ENCODE results near the gene PRKCB. TPM values are rescaled to one million over a fixed set of nuclear protein-coding genes. Genes with fewer than 3 reads are reported as not detected.

Gene PRKCB
- total and polyA plus RNA-seq, 2 of the 8 experiments (the other 6 are each of a cell fraction or from before 2014, with no cell fraction given), result 7.1 to 12.1 TPM

DNA sequence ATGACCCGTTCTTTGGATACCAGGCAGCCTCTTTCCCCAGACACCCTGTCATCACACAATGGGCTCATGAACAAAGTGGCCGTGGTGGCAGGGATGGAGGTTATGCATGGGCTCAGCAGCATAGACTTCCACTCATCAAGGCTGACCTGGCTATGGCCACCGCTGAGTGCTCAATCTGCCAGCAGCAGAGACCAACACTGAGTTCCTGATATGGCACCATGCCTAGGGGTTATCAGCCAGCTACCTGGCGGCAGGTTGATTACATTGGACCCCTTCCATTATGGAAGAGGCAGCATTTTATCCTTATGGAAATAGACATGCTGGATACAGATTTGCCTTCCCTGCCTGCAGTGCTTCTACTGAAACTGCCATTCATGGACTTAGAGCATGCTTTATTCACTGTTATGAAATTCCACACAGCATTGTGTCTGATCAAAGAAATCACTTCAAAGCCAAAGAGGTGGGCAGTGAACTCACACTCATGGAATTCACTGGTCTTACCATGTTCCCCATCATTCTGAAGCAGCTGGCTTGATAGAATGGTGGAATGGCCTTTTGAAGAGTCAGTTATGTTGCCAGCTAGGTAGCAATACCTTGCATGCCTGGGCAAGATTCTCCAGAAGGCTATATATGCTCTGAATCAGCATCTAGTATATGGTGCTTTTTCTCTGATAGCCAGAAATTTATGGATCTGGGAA, 160.6 kb downstream of the PRKCB start:
- Histone ChIP-seq H3K4me2 (ENCODE audit: insufficient read depth in 1 of 2, low read depth in 2 of 2, low read length in 2 of 2) (no peak overlapping the region), H2BK120ac (replicated peaks; ENCODE audit: low read depth, low read length) (no peak overlapping the region), H4K5ac (ENCODE audit: insufficient read length, low read depth, low read length) (no peak overlapping the region), H3K79me2 (ENCODE audit: control insufficient read depth in 1 of 2, insufficient read depth in 2 of 2, low read length in 2 of 2) (no peaks in the 10 kb centered on the region), H4K91ac (replicated peaks; ENCODE audit: insufficient read length, low read length) (no peak overlapping the region), H3K27me3 (replicated peaks in 1 of 4; ENCODE audit: control insufficient read depth in 3 of 4, extremely low read depth in 1 of 4, insufficient read depth in 3 of 4, low read length in 3 of 4) (no peaks in the 10 kb centered on the region), H3K4ac (replicated peaks; ENCODE audit: insufficient read length, low read depth, low read length) (no peak overlapping the region), H3K9me3 (ENCODE audit: insufficient read depth in 2 of 2, low read depth in 1 of 2, low read length in 1 of 2) (no peaks in the 10 kb centered on the region), H2BK12ac (ENCODE audit: low read depth, low read length) (no peak overlapping the region), H3K27ac (ENCODE audit: low read depth, low read length) (no peak overlapping the region), H3K56ac (replicated peaks; ENCODE audit: insufficient read length, low read depth, low read length) (no peak overlapping the region), H2BK5ac (ENCODE audit: low read depth, low read length) (no peak overlapping the region), H3K14ac (ENCODE audit: insufficient read length) (no peak overlapping the region), H3K36me3 (ENCODE audit: control insufficient read depth in 2 of 4, insufficient read depth in 4 of 4, low read length in 3 of 4) (no peaks in the 10 kb centered on the region), H2AFZ (ENCODE audit: low read length) (no peak overlapping the region), H4K20me1 (replicated peaks in 1 of 2; ENCODE audit: control insufficient read depth in 1 of 2, insufficient read depth in 2 of 2, low read length in 2 of 2) (no peaks in the 10 kb centered on the region), H3K79me1 (ENCODE audit: low read depth, low read length) (no peaks in the 10 kb centered on the region), H2AK5ac (ENCODE audit: low read depth, low read length) (no peak overlapping the region), H3K4me3 (ENCODE audit: extremely low read depth in 1 of 4, insufficient read depth in 2 of 4, low read depth in 3 of 4, low read length in 4 of 4) (no peak overlapping the region), H4K8ac (ENCODE audit: extremely low read depth, insufficient read depth, low read length) (no peak overlapping the region; the same call in 1 of the 2 replicates), H3K18ac (ENCODE audit: extremely low read depth, low read length) (no peak overlapping the region), H2BK15ac (ENCODE audit: low read length) (no peak overlapping the region), H3K23me2 (ENCODE audit: low read depth, low read length) (no peaks in the 10 kb centered on the region), H2BK20ac (ENCODE audit: low read length) (no peak overlapping the region), H3K4me1 (replicated peaks in 1 of 4; ENCODE audit: control insufficient read depth in 3 of 4, insufficient read depth in 4 of 4, low read length in 3 of 4) (no peaks in the 10 kb centered on the region; a peak in 1 of 7 replicates), H3K23ac (ENCODE audit: insufficient read length) (no peak overlapping the region), H3K9ac (replicated peaks in 1 of 4; ENCODE audit: extremely low read depth in 1 of 4, low read depth in 3 of 4, low read length in 3 of 4) (no peak overlapping the region)
- WGBS, 2 experiments (ENCODE audit: extremely low coverage in 1 of 2, insufficient coverage in 1 of 2, insufficient read length in 1 of 2, insufficient replicate concordance in 2 of 2, low coverage in 1 of 2, low lambda C conversion rate in 2 of 2, missing lambda C conversion rate in 1 of 2), result 97% methylated on average over 4 of the region's 4 CpGs; no CpG with 5 or more reads in 1 of the 2 experiments
- FAIRE-seq (no peak), DNase-seq (ENCODE audit: low read depth in 1 of 2, low spot score in 2 of 2) (no peak)
- CTCF ChIA-PET (ENCODE audit: partially characterized antibody), result interaction anchor here (0.6 kb wide), 1 partner anchor 584 kb away, joined by 3 read pairs; no protein-coding TSS in a partner anchor
- POLR2A ChIA-PET (ENCODE audit: partially characterized antibody), result no interaction called here
- TF ChIP-seq PHF8 (conservative IDR thresholded peaks at IDR 0.05; ENCODE audit: low read depth, low read length), result no peak
- TF ChIP-seq HDAC2 (IDR thresholded peaks at IDR 0.05; ENCODE audit: borderline replicate concordance in 1 of 2, low read depth in 2 of 2, low read length in 2 of 2), result no peak
- no peak for TF ChIP-seq TAF1 (IDR thresholded peaks at IDR 0.05; ENCODE audit: low read depth, low read length)
- TF ChIP-seq, protein P1, sequence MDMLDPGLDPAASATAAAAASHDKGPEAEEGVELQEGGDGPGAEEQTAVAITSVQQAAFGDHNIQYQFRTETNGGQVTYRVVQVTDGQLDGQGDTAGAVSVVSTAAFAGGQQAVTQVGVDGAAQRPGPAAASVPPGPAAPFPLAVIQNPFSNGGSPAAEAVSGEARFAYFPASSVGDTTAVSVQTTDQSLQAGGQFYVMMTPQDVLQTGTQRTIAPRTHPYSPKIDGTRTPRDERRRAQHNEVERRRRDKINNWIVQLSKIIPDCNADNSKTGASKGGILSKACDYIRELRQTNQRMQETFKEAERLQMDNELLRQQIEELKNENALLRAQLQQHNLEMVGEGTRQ (IDR thresholded peaks at IDR 0.05; ENCODE audit: low read length), result no peak
- no peak for TF ChIP-seq CBX8 (IDR thresholded peaks at IDR 0.05; ENCODE audit: borderline replicate concordance, low read depth, low read length)
- TF ChIP-seq, protein P2, sequence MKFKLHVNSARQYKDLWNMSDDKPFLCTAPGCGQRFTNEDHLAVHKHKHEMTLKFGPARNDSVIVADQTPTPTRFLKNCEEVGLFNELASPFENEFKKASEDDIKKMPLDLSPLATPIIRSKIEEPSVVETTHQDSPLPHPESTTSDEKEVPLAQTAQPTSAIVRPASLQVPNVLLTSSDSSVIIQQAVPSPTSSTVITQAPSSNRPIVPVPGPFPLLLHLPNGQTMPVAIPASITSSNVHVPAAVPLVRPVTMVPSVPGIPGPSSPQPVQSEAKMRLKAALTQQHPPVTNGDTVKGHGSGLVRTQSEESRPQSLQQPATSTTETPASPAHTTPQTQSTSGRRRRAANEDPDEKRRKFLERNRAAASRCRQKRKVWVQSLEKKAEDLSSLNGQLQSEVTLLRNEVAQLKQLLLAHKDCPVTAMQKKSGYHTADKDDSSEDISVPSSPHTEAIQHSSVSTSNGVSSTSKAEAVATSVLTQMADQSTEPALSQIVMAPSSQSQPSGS (IDR thresholded peaks at IDR 0.05; ENCODE audit: low read length), result no peak
- no peak for TF ChIP-seq HDAC6 (IDR thresholded peaks at IDR 0.05; ENCODE audit: low read depth, low read length)
- TF ChIP-seq BRCA1 (IDR thresholded peaks at IDR 0.05; ENCODE audit: low read depth, low read length), result no peak
- no peak for TF ChIP-seq JUND (IDR thresholded peaks at IDR 0.05; ENCODE audit: low read length)
- no peak for TF ChIP-seq SAP30 (IDR thresholded peaks at IDR 0.05; ENCODE audit: insufficient read depth, insufficient replicate concordance, low read length)
